WTC11 (cell line): ENCODE measurements around the gene RNF128. TPM values are rescaled to one million over a fixed set of nuclear protein-coding genes. Genes with fewer than 3 reads are reported as not detected.

Source experiments
- ATAC-seq: fragments of 200-7000 bp; cut with Tn5 transposase; 2 replicates; pipeline ENCODE4 v1.10.0; 2021; ENCODE audit warnings: mild to moderate bottlenecking, moderate library complexity
- CTCF ChIA-PET: fragments of 300-600 bp; sonication (Branson Sonifier 250); formaldehyde crosslinking; loops from one replicate; lab custom pipeline; 2021; ENCODE audit warnings: antibody characterized with exemption; lab: Charles Lee
- POLR2A ChIA-PET: fragments of 350-600 bp; sonication (Branson Sonifier 250); formaldehyde crosslinking; loops from one replicate; lab custom pipeline; 2021; ENCODE audit warnings: antibody characterized with exemption; lab: Charles Lee
- DNase-seq: peaks from one replicate; pipeline ENCODE4 v3.0.0; 2021; ENCODE audit warnings: low spot score
- H3K27ac Mint-ChIP-seq: 2 replicates; pipeline ENCODE4 v1.8.0; 2021; ENCODE audit warnings: mixed read lengths
- H3K27me3 Mint-ChIP-seq: 2 replicates; pipeline ENCODE4 v1.8.0; 2021; ENCODE audit warnings: low read depth, mild to moderate bottlenecking, moderate library complexity, mixed read lengths
- H3K36me3 Mint-ChIP-seq: 2 replicates; pipeline ENCODE4 v1.8.0; 2021; ENCODE audit warnings: mixed read lengths
- H3K4me1 Mint-ChIP-seq: 2 replicates; pipeline ENCODE4 v1.8.0; 2022; ENCODE audit warnings: mixed read lengths
- H3K4me3 Mint-ChIP-seq: 2 replicates; pipeline ENCODE4 v1.8.0; 2021; ENCODE audit warnings: mild to moderate bottlenecking, moderate library complexity, mixed read lengths
- H3K9me3 Mint-ChIP-seq: 2 replicates; pipeline ENCODE4 v1.8.0; 2021; ENCODE audit warnings: mixed read lengths
- ATF1 ChIP-seq: sonication (generic); formaldehyde crosslinking; IDR thresholded peaks from 2 replicates; pipeline ENCODE4 v1.8.1; 2023; ENCODE audit warnings: mild to moderate bottlenecking, moderate library complexity, missing genetic modification reagents
- E2F4 ChIP-seq: sonication (generic); formaldehyde crosslinking; IDR thresholded peaks from 2 replicates; pipeline ENCODE4 v1.8.1; 2022; ENCODE audit warnings: low read depth, mild to moderate bottlenecking, moderate library complexity, missing genetic modification reagents, borderline replicate concordance
- ELF4 ChIP-seq: sonication (generic); formaldehyde crosslinking; IDR thresholded peaks from 2 replicates; pipeline ENCODE4 v1.8.1; 2022; ENCODE audit warnings: low read depth, mild to moderate bottlenecking, moderate library complexity, missing genetic modification reagents
- EMX1 ChIP-seq: fragments of 250-450 bp; sonication (Bioruptor Pico); IDR thresholded peaks from 2 replicates; pipeline ENCODE4 v1.8.0; 2021; ENCODE audit warnings: mild to moderate bottlenecking
- ETV6 ChIP-seq: sonication (generic); formaldehyde crosslinking; IDR thresholded peaks from 2 replicates; pipeline ENCODE4 v1.8.1; 2022; ENCODE audit warnings: mild to moderate bottlenecking, missing genetic modification reagents
- FOXP1 ChIP-seq: sonication (generic); formaldehyde crosslinking; IDR thresholded peaks from 2 replicates; pipeline ENCODE4 v1.8.0; 2022; ENCODE audit warnings: missing genetic modification reagents, mild to moderate bottlenecking, moderate library complexity, borderline replicate concordance
- HMGA2 ChIP-seq: fragments of 250-450 bp; sonication (Bioruptor Pico); IDR thresholded peaks from 2 replicates; pipeline ENCODE4 v1.4.0; 2021; ENCODE audit warnings: mild to moderate bottlenecking, moderate library complexity
- JAZF1 ChIP-seq: fragments of 250-450 bp; sonication (Bioruptor Pico); IDR thresholded peaks from 2 replicates; pipeline ENCODE4 v1.9.0; 2021; ENCODE audit warnings: moderate library complexity, mild to moderate bottlenecking, inconsistent platforms
- NR3C1 ChIP-seq: sonication (generic); formaldehyde crosslinking; conservative IDR thresholded peaks from 2 replicates; pipeline ENCODE4 v1.8.1; 2023; ENCODE audit warnings: low read depth, mild to moderate bottlenecking, missing genetic modification reagents
- SP1 ChIP-seq: sonication (generic); formaldehyde crosslinking; conservative IDR thresholded peaks from 2 replicates; pipeline ENCODE4 v1.8.1; 2022; ENCODE audit warnings: missing genetic modification reagents
- TEAD1 ChIP-seq: sonication (generic); formaldehyde crosslinking; IDR thresholded peaks from 2 replicates; pipeline ENCODE4 v1.8.0; 2022; ENCODE audit warnings: mild to moderate bottlenecking, missing genetic modification reagents
- TEAD4 ChIP-seq: sonication (generic); formaldehyde crosslinking; IDR thresholded peaks from 2 replicates; pipeline ENCODE4 v1.8.0; 2022; ENCODE audit warnings: mild to moderate bottlenecking, missing genetic modification reagents
- USF1 ChIP-seq: sonication (generic); formaldehyde crosslinking; IDR thresholded peaks from 2 replicates; pipeline ENCODE4 v1.8.0; 2022; ENCODE audit warnings: mild to moderate bottlenecking, missing genetic modification reagents
- ZNF423 ChIP-seq: fragments of 250-450 bp; sonication (Bioruptor Pico); IDR thresholded peaks from 2 replicates; pipeline ENCODE4 v2.1.2; 2022; ENCODE audit warnings: mild to moderate bottlenecking, moderate library complexity
- ZNF512 ChIP-seq: sonication (generic); formaldehyde crosslinking; IDR thresholded peaks from 2 replicates; pipeline ENCODE4 v1.8.1; 2022; ENCODE audit warnings: missing genetic modification reagents, borderline replicate concordance
- ZSCAN18 ChIP-seq: fragments of 250-450 bp; sonication (Bioruptor Pico); IDR thresholded peaks from 2 replicates; pipeline ENCODE4 v2.1.2; 2022; ENCODE audit warnings: mild to moderate bottlenecking, moderate library complexity
- total RNA-seq: library from RNA; stranded (reverse); gene quantifications from 3 replicates; pipeline ENCODE4 v1.2.3, GENCODE V29; 2021
- TF ChIP-seq, protein P1 (sequence below): sonication (generic); formaldehyde crosslinking; IDR thresholded peaks from 2 replicates; pipeline ENCODE4 v1.8.0; 2022; ENCODE audit warnings: missing genetic modification reagents
- TF ChIP-seq, protein P2 (sequence below): fragments of 250-450 bp; sonication (Bioruptor Pico); IDR thresholded peaks from 2 replicates; pipeline ENCODE4 v1.9.0; 2021; ENCODE audit warnings: moderate library complexity, mild to moderate bottlenecking, inconsistent platforms, borderline replicate concordance
- TF ChIP-seq, protein P3 (sequence below): sonication (generic); formaldehyde crosslinking; IDR thresholded peaks from 2 replicates; pipeline ENCODE4 v1.8.1; 2023; ENCODE audit warnings: mild to moderate bottlenecking, missing genetic modification reagents, moderate library complexity
- TF ChIP-seq, protein P4 (sequence below): fragments of 200-600 bp; IDR thresholded peaks from 2 replicates; pipeline ENCODE4 v1.8.0; 2022; ENCODE audit warnings: antibody characterized with exemption

Gene RNF128
- total RNA-seq, 1 experiment from 2014 or later = 1.0 TPM

DNA sequence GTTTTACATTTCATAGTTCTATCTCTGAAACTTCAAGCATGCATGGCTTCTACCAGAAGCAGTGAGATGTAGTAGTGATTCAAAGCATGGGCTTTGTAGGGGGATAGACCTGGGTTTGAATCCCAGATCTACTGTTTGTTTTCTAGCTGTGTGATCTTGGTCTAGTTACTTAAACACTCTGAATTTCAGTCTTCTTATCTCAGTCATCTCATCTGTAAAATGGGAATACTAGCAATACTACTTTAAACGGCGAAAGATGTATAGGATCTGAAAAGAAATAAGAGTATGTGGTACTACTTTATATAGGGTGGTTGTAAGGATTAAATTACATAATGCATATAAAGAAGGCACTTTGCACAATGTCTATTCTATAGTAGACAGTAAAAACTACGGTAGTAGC lies 20.0 kb upstream of the RNF128 start:
- H3K27ac Mint-ChIP-seq = no peak overlapping the region
- ATAC-seq (no peak), DNase-seq (no peak)
- no peaks in the 10 kb centered on the region for H3K27me3 Mint-ChIP-seq
- H3K36me3 Mint-ChIP-seq = no peaks in the 10 kb centered on the region
- ChIA-PET POLR2A (no interaction called here), CTCF (no interaction called here)
- H3K9me3 Mint-ChIP-seq = no peaks in the 10 kb centered on the region
- no peak overlapping the region for H3K4me3 Mint-ChIP-seq
- TF ChIP-seq ZSCAN18 (CRISPR knock-in tag) (no peak), SP1 (no peak), USF1 (no peak), ZNF423 (CRISPR knock-in tag) (no peak), ZNF512 (no peak), TEAD4 (CRISPR knock-in tag) (no peak), EMX1 (CRISPR knock-in tag) (no peak)
- TF ChIP-seq, protein P1, sequence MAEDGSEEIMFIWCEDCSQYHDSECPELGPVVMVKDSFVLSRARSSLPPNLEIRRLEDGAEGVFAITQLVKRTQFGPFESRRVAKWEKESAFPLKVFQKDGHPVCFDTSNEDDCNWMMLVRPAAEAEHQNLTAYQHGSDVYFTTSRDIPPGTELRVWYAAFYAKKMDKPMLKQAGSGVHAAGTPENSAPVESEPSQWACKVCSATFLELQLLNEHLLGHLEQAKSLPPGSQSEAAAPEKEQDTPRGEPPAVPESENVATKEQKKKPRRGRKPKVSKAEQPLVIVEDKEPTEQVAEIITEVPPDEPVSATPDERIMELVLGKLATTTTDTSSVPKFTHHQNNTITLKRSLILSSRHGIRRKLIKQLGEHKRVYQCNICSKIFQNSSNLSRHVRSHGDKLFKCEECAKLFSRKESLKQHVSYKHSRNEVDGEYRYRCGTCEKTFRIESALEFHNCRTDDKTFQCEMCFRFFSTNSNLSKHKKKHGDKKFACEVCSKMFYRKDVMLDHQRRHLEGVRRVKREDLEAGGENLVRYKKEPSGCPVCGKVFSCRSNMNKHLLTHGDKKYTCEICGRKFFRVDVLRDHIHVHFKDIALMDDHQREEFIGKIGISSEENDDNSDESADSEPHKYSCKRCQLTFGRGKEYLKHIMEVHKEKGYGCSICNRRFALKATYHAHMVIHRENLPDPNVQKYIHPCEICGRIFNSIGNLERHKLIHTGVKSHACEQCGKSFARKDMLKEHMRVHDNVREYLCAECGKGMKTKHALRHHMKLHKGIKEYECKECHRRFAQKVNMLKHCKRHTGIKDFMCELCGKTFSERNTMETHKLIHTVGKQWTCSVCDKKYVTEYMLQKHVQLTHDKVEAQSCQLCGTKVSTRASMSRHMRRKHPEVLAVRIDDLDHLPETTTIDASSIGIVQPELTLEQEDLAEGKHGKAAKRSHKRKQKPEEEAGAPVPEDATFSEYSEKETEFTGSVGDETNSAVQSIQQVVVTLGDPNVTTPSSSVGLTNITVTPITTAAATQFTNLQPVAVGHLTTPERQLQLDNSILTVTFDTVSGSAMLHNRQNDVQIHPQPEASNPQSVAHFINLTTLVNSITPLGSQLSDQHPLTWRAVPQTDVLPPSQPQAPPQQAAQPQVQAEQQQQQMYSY (CRISPR knock-in tag) = no peak
- TF ChIP-seq, protein P2, sequence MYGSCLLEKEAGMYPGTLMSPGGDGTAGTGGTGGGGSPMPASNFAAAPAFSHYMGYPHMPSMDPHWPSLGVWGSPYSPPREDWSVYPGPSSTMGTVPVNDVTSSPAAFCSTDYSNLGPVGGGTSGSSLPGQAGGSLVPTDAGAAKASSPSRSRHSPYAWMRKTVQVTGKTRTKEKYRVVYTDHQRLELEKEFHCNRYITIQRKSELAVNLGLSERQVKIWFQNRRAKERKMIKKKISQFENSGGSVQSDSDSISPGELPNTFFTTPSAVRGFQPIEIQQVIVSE (CRISPR knock-in tag) = no peak
- no peaks in the 10 kb centered on the region for H3K4me1 Mint-ChIP-seq

- no peak for TF ChIP-seq ZNF423 (CRISPR knock-in tag)
- TF ChIP-seq, all 79 proteins: peak for 0
- POLR2A ChIA-PET = no interaction called here
- Mint-ChIP-seq H3K36me3 (no peaks in the 10 kb centered on the region), H3K9me3 (no peaks in the 10 kb centered on the region), H3K4me1 (no peaks in the 10 kb centered on the region), H3K27me3 (no peaks in the 10 kb centered on the region), H3K27ac (no peak overlapping the region), H3K4me3 (no peak overlapping the region)
- DNase-seq (no peak), ATAC-seq (no peak)
- CTCF ChIA-PET = no interaction called here
Observed at GRCh38 chrX:106707771-106708454, 18.6 kb upstream of the RNF128 start.

GRCh38 chrX:106710771-106711170 lies 15.7 kb upstream of the RNF128 start:
- Mint-ChIP-seq H3K27ac (no peak overlapping the region), H3K9me3 (no peaks in the 10 kb centered on the region), H3K27me3 (no peaks in the 10 kb centered on the region), H3K36me3 (no peaks in the 10 kb centered on the region), H3K4me1 (no peaks in the 10 kb centered on the region), H3K4me3 (no peak overlapping the region)
- ChIA-PET CTCF (no interaction called here), POLR2A (interaction anchor here (0.7 kb wide), 1 partner anchor 209 kb away, joined by 9 read pairs; no protein-coding TSS in a partner anchor)
- ATAC-seq (no peak), DNase-seq (no peak)
- no peak for TF ChIP-seq NR3C1 (CRISPR knock-in tag)
- no peak for TF ChIP-seq E2F4 (CRISPR knock-in tag)
- no peak for TF ChIP-seq ETV6 (CRISPR knock-in tag)
- no peak for TF ChIP-seq FOXP1 (CRISPR knock-in tag)
- TF ChIP-seq ELF4 (CRISPR knock-in tag) = no peak
- TF ChIP-seq HMGA2 = no peak
- TF ChIP-seq ATF1 (CRISPR knock-in tag) = no peak
- TF ChIP-seq, protein P3, sequence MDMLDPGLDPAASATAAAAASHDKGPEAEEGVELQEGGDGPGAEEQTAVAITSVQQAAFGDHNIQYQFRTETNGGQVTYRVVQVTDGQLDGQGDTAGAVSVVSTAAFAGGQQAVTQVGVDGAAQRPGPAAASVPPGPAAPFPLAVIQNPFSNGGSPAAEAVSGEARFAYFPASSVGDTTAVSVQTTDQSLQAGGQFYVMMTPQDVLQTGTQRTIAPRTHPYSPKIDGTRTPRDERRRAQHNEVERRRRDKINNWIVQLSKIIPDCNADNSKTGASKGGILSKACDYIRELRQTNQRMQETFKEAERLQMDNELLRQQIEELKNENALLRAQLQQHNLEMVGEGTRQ (CRISPR knock-in tag) = no peak
- TF ChIP-seq, protein P4, sequence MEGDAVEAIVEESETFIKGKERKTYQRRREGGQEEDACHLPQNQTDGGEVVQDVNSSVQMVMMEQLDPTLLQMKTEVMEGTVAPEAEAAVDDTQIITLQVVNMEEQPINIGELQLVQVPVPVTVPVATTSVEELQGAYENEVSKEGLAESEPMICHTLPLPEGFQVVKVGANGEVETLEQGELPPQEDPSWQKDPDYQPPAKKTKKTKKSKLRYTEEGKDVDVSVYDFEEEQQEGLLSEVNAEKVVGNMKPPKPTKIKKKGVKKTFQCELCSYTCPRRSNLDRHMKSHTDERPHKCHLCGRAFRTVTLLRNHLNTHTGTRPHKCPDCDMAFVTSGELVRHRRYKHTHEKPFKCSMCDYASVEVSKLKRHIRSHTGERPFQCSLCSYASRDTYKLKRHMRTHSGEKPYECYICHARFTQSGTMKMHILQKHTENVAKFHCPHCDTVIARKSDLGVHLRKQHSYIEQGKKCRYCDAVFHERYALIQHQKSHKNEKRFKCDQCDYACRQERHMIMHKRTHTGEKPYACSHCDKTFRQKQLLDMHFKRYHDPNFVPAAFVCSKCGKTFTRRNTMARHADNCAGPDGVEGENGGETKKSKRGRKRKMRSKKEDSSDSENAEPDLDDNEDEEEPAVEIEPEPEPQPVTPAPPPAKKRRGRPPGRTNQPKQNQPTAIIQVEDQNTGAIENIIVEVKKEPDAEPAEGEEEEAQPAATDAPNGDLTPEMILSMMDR = no peak
- TF ChIP-seq JAZF1 (CRISPR knock-in tag) = no peak
- no peak for TF ChIP-seq TEAD1
